Fibroblast of pulmonary artery (primary cell): ENCODE measurements around the gene CD82.

Experiments used
- DNase-seq: peaks from one replicate; pipeline ENCODE4 v3.0.0-alpha.2; 2010; ENCODE audit warnings: low read depth
- H3K4me3 ChIP-seq: replicated peaks from 2 replicates; pipeline ENCODE4 v1.5.1; 2011; ENCODE audit warnings: low read depth, mild to moderate bottlenecking, control low read depth, low read length, moderate library complexity
- TF ChIP-seq, protein P1 (sequence below): IDR thresholded peaks from 2 replicates; pipeline ENCODE4 v1.5.1; 2011; ENCODE audit warnings: mild to moderate bottlenecking, control low read depth, low read length, inconsistent platforms; ENCODE audit errors: missing control alignments

CD82 gene

DNA sequence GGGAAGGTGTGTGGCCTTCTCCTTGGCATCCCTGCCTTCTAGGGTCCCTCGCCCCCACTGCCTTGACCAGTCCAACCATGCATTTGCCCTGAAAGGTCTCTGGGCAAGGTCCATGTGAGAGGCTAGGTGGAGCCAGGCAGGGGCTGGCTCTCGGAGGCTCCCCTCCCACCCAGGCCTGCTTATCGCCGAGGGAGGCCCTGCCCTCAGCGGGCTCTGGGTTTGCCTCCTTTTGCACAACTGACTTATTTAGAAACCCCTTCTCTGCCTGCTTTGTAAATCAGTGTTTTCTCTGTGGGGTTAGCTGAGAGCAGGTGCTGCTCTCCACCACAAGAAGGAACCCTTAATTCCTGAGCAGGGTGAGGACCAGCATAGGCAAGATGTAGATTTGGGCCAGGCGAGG is 47.7 kb downstream of the CD82 start:
- H3K4me3 ChIP-seq, result no peak overlapping the region
- TF ChIP-seq, protein P1, sequence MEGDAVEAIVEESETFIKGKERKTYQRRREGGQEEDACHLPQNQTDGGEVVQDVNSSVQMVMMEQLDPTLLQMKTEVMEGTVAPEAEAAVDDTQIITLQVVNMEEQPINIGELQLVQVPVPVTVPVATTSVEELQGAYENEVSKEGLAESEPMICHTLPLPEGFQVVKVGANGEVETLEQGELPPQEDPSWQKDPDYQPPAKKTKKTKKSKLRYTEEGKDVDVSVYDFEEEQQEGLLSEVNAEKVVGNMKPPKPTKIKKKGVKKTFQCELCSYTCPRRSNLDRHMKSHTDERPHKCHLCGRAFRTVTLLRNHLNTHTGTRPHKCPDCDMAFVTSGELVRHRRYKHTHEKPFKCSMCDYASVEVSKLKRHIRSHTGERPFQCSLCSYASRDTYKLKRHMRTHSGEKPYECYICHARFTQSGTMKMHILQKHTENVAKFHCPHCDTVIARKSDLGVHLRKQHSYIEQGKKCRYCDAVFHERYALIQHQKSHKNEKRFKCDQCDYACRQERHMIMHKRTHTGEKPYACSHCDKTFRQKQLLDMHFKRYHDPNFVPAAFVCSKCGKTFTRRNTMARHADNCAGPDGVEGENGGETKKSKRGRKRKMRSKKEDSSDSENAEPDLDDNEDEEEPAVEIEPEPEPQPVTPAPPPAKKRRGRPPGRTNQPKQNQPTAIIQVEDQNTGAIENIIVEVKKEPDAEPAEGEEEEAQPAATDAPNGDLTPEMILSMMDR, result no peak
- DNase-seq, result no peak

DNA sequence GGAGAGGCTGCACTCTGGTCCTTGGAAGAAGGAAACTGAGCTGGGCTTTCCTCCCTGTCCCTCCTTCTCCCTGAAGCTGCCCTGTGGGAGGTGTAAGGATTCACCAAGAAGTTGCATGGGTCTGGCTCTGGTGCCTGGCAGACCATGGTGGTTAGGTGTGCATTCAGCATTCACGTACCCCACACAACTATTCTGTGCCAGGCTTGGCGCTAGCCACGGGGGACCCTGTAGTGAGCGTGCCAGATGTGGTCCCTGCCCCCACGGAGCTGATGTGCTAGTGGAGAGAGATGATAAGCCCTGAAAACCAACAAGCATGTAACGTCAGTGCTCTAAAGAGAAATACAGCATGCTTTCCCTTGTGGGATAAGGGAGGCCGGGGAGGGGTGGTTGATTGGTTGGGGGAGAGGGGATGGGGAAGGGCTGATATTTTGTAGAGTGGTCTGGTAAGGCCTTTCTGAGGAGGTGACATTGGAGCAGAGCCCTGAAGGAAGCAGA is 48.9 kb downstream of the CD82 start:
- no peak overlapping the region for H3K4me3 ChIP-seq
- no peak for DNase-seq
- TF ChIP-seq, protein P1, result no peak

DNA sequence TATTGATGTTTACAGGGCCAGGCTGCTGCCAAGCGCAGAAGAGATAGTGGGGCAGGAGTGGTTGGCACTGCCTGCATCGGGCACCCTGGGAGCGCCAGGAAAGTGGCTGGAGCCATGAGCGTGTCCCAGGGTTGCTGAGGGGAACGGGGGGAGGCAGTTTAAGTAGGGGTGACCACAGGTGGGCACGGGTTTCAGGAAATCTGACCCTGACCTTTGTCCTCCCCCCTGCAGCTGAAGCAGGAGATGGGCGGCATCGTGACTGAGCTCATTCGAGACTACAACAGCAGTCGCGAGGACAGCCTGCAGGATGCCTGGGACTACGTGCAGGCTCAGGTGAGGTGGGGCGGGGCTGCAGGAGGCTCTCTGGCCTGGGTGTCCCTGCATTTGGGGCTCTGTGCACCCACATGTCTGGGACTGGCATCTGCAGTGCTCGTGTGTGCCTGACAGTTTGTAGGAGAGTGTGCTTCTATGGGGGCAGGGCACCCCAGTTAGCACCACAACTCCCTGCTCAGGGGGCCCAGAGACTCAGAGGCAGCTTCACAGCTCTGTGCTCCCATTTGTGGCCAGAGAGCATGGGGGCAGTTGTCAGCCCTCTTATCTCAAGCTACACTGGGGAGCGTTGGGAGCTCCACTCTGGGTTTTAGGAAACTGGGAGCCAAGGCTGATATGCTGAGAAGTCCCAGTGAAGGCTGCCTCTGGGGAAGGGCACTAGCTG is 49.7 kb downstream of the CD82 start:
- TF ChIP-seq, protein P1, result no peak
- DNase-seq, result no peak

DNA sequence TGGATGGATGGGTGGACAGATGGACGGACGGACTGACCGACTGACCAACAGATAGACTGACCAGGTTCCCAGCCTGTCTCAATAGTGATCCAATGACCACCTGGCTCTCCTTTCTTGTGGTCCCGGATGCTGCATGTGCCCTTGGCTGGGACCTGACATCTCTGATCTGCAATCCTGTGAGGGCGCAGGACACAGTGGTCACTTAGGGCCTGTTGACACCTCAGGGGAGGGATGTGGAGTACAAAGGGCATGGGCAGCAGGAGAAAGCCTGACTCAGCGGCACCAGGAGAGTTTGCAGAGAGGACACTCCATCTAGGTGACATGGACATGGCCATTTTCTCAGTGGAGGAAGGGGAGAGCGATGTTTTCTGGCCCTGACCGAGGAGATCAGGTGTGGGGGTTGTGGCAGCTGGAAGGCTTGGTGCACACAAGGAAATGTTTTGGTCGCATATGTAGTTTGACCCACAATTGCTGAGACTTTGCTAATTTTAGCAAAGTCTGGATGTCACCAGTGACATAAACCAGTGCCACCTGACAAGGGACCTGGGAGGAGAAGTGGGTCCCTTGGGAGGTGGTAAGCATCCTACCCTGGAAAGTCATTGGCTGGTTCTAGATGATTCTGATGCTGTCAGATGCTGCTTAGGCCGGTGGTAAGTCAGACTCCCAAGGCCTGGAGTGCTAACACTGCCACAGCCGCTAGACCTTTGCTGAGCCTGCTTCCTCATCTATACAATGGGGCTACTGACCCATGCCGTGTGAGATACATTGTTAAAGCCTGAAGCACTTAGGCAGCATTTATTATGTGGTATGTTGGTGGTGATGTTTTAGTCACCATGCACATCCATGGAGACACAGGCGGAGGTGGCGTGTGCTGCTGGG is 50.7 kb downstream of the CD82 start:
- no peak for DNase-seq
- H3K4me3 ChIP-seq, result no peak overlapping the region
- TF ChIP-seq, protein P1, result no peak

More for the DNA sequence above, 49.7 kb downstream of the CD82 start:
- H3K4me3 ChIP-seq, result no peak overlapping the region

DNA sequence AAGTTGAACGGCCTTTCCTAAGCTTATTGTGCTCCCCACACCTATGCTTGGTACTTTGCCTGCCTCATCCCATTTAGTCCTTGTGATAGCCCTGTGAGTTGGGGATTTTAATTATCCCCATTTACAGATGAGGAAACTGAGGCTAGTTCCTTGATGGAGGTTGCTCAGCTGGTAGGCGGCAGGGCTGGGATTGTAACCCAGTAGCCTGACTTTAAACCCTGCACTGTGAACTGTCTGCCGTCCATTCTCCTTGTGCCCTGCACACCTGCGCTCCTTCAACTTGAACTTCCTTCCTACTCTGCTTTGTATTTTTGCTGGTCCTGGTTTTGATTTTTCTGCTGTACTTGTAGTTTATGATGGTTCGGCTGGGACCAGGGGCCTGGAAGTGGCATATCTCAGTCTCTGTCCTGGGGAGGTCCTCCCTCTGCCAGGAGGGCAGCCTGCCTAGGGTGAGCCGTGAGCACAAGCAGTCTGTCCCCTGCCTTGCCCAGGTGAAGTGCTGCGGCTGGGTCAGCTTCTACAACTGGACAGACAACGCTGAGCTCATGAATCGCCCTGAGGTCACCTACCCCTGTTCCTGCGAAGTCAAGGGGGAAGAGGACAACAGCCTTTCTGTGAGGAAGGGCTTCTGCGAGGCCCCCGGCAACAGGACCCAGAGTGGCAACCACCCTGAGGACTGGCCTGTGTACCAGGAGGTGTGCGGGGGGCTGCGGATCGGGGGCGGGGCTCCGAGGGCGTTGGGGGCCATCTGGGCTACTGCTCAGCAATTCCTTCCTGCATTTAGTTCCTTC is 52.4 kb downstream of the CD82 start:
- DNase-seq, result no peak
- TF ChIP-seq, protein P1, result no peak
- H3K4me3 ChIP-seq, result no peak overlapping the region

DNA sequence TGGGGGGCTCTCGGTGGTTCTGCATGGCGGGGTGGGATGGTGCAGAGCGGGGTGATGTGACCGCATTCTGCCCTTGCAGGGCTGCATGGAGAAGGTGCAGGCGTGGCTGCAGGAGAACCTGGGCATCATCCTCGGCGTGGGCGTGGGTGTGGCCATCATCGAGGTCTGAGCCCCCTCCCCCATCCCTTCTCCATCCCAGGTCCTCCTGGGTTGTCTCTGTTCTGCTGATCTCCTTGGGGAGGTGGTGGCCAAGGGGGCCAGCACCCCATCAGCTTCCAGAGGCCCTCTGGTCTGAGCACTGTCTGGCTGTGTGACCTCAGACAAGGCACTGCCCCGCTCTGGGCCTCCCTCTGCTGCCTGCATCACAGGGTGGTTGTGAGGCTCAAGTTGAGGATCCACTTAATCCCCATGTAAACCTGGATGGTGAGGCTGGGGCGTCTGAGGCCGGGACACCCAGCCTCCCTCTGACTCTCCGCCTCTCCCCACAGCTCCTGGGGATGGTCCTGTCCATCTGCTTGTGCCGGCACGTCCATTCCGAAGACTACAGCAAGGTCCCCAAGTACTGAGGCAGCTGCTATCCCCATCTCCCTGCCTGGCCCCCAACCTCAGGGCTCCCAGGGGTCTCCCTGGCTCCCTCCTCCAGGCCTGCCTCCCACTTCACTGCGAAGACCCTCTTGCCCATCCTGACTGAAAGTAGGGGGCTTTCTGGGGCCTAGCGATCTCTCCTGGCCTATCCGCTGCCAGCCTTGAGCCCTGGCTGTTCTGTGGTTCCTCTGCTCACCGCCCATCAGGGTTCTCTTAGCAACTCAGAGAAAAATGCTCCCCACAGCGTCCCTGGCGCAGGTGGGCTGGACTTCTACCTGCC is 53.3 kb downstream of the CD82 start:
- no peak for DNase-seq
- no peak overlapping the region for H3K4me3 ChIP-seq
- TF ChIP-seq, protein P1, result no peak
